Medulla oblongata (tissue), 1 donor: ENCODE data around the gene ATP8A1.

Experiments used
- DNase-seq: peaks from one replicate; pipeline ENCODE4 v3.0.0-alpha.2; 2015; ENCODE audit errors: extremely low spot score

Gene ATP8A1

DNA sequence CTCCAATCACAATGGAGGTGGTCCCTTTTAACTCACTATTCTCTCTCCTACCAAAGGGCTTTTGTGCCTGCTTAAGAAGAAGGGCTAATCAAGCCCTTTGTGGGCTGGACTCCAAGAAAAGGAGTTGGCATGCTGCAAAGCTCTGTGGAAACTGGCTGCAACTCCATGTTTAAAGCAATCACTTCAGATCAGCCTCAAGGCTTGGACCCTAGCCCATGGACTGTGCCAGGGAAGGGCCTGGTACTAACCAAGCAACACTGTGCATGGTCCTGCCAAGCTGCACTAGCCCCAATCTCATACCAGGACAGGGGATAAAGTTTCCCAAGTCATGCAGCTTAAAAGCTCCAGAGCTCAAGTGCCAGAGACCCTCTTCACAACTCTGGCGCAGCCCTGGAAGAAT, 86.7 kb downstream of the ATP8A1 start:
- peak; percentile 87 for DNase-seq

DNA sequence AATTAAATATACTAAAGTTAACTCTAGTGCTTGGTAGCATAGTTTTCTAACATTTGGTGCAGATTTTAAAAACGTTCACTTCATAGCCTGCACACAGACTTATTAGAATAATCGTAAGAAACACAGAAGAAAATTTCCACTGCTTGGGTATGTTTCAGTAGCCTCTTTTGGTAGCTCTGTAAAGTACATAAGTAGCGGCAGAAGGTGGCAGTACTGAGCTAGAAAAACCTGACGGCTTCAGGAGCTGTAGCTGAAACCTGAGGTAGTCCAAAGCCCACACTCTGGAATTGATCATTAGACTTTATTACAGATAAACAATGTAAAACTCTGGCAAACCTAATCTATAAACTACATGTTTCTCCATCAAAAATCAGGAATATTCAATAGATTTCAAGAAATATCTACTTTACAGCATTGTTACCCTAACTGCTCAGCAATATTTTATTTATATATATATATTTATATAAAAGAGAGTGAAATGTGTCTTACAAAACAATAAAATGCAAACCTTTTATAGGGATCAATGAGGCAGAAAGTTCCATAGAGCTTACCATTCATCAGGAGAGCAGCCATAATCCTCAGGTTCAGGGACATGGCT, 88.2 kb downstream of the ATP8A1 start:
- peak; percentile 92 for DNase-seq

DNA sequence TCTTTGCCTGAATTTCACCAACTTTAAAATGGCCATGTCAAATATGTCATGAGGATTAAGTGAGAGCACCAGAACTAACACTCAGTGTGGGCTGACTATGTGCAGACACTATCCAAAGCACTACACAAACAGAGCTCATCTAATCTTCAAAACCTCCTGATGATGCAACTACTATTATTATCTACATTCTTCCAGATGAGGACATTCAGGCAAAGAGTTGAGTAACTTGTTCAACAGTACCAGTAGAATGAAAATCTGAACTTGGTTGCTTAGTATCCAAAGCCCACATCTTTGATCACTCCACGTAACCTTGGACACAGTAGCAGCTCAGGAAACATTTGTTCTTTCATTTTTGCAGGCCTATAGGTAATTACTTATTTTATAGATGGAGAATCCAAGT, 90.1 kb downstream of the ATP8A1 start:
- DNase-seq = no peak

DNA sequence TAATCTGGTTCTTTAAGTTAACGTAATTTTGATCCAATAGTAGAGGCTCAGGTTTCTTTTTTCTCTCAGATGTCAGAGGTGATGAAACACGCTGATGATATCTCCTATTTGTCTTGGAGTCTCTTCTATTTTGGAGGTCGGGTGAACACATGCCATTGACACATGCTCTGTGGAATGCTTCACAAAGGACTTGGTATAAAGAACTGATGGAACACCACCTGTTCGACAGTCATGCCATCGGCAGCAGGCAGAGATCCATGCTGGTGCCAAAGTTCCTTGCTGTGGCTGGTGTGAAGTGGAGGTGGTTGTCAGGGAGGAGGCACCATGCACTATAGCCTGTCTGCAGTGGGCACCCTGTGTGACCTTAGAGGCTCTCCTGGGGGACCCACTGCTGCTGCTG, 94.9 kb downstream of the ATP8A1 start:
- no peak for DNase-seq

DNA sequence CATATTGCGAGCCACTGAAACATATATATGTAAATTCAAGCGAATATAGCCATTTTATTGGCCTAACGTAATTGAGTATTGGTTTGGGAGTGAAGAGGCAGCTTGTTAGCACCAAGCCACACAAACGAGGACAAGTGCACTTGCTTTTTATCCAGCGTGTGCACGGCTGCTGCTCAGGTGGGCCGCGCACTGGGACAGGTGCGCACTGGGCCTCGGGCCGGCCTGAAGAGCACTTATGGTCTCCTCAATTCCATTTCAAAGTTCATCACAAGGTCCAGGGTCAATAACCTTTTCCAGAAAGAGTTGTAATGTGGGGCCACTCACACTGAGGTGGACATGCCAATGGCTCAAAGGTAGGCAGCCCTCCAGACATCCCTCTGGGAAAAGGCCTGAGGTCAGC, 95.9 kb downstream of the ATP8A1 start:
- DNase-seq = no peak

DNA sequence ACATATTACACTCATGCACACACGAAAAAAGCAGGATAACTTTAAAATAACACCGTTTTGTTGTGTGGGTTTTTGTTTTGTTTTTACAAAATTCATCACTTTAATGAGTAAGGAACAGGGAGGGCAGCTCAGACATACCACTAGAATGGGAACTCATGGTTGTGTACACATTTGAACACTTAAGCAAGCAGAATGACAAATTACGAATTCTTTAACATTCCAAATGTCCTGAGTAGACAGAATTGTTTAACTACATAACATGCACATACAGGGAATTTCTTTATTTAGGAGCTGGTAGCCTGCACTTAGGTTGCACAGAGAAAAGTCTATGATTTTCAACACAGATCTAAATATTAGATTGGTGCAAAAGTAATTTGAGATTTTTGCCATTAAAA, 96.4 kb downstream of the ATP8A1 start:
- DNase-seq = no peak

DNA sequence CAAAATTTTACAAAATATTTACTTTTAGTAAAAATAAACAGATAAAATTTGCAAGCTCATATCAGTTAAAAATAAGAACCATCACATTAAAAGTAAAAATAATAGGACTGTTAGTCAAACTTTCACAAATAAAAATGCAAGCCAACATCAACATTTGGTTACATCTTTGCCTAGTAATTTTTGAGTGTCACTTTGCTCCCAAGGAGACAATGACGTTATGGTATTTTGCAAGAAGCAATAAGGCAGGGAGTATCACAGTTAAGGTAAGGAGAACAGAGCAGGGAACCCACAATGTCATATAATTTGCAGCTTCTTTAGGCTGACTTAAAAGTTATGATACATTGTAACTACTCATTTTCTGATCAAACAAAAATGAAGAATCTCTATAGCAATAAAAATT, 98.7 kb downstream of the ATP8A1 start:
- no peak for DNase-seq

DNA sequence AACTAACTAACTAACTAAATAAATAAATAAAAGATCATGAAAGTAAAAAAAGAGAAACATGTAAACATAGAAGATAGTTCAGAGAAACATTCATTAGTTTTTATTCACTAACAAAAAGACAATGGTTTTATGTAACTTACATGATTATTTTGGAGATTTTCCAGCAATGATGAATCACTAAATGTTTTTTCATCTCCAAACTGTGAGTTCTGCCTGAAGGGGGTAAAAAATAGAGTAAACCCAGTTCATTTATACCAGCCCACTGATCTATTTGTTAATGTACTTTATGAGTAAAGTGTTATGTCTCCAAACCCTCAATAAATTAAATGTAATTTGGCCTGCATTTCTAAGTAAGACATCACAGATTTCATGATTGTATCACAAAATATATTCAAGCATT, 101.1 kb downstream of the ATP8A1 start:
- no peak for DNase-seq

DNA sequence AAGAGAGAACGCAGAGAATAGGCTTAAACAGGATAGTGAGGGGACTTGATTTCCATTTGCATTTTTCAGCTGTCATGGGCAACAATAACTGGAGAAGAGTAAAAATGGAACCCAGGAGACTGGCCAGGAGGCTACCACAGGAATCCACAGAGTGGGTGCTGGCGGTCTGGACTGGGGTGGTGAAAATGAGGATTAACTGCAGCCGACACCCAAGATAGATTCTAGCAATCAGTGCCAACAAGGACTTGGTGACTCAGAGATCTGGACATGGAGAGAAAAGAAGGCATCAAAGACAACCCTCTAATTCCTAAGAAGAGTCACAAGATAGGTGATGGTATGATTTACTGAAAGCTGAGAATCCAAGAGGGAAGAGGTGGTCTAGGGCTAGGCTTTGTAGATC, 102.8 kb downstream of the ATP8A1 start:
- DNase-seq = no peak

DNA sequence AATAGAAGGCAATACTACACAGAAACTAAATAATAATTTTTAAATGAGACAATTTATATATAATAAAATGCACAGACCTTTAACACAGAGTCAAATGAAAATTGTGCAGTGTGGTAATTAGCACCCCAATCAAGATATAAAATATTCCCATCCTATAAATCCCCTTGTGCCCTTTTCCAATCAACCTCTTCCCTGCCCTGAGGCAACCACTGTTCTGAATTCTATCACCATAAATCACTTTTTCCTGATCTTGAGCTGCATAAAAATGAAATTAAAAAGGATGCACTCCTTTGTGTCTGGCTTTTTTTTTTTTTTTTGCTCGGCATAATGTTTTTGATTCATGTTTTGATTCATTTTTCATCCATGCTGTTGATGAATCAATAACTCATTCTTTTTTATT, 107.0 kb downstream of the ATP8A1 start:
- DNase-seq = no peak

DNA sequence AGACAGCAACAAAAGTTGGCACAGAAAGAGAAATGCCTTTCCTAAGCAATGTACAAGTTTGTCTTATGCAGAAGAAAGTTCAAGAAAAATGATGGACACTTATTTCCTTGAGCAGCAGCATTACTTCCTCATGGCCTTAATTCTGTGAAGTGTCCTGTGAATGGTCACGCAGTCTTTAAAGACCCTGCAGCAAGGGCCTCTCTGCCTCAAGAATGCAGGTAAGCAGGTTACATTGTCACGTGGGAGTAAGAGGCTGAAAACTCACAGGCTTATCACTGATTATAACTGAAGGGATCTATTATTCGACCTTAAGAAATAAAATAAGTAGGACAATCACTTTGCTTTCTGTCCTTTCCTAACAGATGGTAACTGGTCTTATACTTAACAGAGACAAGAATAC, 109.1 kb downstream of the ATP8A1 start:
- DNase-seq = no peak

DNA sequence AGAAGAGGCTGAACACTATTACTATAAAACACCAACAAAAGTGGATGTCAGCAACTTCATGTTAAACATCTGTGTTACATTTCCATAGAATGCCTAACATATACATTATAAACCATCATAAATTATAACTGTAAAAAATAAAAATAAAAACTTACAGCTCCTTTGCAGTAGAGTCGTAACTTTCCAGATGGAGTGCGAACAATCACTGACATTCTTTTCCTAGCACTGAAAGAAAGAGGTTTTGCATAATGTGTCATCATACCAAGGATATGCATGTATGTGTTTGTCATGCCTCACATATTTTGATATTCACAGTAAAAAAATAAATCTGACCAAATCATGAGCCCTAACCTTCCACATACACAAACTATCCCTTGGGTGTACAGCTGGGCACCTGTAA, 113.1 kb downstream of the ATP8A1 start:
- DNase-seq = no peak

DNA sequence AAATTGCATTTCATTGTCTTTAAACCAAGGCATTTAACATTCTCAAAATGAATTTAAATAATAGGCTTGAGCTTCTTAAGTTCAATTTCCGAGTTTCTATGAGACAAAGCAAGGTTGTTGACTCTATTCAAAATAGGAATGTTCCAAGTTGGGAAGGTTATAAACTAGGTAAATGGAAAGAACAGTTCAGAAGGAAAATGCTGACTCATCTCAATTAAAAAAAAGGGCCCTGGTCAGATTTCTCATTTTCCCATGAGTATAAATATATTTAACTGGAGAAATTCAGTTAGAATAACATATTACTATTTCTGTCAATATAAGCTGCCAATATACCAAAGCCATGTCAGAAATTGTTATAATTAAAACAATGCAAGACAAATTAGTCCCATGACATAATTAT, 113.8 kb downstream of the ATP8A1 start:
- DNase-seq = no peak

DNA sequence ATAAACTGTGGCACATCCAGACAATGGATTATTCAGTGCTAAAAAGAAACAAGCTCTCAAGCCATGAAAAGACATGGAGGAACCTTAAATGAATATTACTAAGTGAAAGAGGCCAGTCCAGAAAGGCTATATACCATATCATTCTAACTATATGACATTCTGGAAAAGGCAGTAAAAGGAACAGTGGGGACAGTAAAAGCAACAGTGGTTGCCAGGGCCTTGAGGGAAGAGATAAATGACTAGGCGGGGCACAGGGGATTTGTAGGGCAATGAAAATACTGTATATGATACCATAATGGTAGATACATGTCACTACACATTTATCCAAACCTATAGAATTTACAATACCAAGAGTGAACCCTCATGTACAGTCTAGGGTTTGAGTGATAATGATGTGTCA, 115.3 kb downstream of the ATP8A1 start:
- no peak for DNase-seq

DNA sequence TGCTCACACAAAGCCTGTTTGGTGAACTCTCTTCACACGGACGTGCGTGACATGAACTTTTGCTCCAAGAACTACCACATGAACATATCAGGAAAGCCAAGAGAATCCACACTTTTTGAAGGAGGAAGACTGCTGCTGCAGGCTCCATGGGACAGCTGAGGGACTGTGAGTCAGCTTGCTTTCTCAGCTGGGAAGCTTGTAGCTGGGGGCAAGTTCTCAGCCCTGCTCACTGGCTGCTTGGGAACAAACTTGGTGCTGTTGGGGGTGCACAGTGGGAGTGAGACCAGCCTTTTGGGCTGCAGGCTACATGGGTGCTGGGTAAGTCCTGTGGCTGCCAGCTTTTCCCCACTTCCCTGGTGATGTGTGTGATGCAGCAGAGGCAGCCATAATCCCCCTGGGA, 123.9 kb downstream of the ATP8A1 start:
- DNase-seq = no peak

DNA sequence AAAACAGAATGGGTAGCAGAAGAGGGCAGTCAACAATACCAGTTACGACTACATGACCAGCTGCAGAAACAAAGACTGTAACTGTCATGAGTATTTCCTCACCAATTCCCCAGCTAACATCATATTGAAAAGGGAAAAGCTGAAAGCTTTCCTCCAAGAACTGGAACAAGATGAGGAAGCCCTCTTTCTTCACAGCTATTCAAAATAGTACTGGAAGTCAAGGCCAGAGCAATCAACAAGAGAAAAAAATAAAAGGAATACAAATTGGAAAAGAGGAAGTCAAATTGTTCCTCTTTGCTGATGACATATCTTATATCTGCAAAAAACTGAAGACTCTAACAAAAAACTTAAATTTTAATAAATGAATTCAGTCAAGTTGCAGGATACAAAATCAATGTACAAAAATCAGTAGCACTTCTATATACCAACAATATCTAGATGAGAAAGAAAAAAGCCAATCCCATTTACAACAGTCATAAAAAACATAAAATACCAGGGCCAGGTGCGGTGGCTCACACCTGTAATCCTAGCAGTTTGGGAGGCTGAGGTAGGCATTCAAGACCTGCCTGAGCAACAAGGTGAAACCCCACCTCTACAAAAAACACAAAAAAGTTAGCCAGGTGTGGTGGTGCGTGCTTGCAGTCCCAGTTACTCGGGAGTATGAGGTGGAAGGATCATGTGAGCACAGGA, 125.4 kb downstream of the ATP8A1 start:
- no peak for DNase-seq

DNA sequence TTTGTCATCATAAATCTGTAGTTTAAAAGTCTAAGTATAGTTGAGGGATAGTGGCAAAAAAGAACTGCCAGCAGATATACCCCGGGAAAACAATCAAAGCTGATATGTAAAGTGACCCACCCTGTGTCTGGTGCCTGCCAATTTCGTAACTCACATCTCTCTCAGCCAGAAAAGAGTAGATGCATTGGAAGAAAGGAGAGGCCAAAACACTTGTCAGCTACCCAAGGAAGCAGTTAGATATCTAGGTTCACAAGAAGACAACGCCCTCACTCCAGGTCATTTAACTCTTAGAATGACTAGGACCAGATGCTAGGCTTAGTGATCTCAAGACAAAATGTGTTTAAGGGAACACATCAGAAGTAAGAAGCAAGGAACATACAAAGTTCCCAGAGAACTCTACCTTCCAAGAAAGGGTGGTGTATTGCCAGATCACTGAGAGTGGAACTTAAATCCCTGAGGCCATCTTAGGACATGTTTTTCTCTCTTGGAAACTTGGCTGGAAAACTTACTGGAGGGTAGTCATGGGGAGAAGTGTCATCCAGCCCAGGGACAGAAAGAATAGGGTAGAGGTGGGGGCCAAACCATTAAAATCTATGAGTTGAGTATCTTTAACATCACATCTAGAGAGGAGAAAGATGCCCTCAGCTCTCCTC, 133.7 kb downstream of the ATP8A1 start:
- DNase-seq = no peak

DNA sequence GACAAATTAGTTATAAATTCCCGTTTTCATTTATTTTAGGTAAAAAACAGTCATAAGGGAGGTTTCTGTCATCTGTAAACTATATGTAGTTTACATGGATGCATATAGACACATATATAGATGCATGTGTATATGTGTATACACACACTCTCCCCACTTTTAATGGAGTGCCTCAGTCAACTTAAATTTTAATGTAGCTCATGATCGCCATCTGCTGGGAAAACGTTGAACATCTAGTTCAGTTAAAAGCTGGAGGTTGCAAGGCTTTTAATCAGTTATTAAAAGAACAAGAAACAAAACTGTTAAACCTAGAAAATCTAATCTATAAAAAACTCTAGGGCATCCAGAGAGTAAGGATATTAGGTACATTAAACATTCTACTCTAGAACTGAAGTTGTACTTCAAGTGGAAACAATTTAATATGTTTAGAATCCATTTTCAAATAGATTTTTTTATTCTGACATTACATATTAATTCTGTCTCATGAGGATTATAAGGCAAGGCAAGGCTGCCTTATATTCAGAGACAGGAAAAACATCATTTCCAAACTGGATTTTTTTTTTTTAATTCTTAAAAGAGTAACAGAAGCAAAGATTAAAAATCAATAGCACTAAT, 137.0 kb downstream of the ATP8A1 start:
- peak; percentile 76 for DNase-seq

DNA sequence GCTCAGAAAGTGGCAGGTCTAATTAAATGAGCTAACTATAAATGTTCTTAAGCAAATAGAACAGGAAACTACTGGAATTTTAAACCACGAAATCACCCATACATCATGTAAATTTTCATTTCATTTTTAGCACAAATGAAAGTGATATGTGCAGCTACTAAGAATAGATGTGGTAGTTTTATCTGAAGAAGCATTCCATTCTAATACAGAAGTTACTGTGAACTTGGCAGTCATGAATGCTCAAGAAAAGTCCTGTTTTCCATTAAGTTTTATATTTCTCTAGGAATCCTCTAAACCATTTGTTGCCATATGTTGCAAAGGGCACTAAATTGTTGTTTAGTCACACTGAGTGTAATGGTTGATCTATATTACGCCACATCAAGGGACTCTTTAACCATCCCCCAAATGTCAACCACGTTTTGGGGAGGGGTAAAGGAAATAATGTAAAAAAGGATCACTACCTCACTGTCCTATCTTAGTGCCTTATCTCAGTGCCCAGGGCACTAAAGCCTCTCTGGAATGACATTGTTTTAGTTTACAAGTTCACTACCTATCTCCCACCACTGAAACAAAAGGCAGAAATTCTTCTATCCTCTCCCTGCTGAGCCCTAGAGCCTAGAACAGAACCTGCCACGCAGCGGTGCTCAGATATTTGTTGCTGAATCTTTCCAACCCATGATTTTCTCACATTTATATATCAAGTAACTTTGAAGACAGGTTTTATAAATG, 141.6 kb downstream of the ATP8A1 start:
- DNase-seq = no peak

DNA sequence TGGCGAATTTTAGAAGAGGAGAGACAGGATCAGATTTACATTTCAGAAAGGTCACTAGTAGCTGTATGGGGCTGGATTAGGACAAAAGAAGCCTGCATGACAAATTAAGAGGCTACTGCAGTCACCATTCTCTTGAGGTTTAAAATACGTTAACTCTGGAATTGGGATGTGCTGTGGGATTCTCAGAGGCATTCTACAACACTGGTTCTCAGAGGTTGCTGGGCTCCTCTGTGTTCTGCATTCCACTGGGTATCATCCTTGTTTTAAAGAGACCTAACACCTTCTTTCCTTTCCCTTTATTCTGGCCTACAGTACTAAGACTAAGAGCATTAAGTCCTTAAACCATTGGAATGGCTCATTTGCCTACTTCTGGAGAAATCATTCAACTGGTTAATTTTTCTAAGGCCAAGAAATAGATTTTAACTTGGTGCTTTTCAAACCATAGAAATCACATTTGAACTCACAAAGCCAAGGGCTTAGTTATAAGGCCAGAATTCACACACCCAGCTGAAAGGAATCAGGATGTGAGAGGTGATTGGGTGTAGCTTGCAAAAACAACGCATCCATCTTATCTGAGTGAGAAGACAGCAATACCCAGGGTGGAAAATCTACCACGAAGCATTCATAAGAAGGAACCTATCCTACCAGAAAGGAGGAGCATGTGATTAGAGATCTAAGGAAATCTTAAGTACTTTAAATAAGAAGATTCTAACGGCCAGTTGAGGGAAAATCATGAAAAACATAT, 143.0 kb downstream of the ATP8A1 start:
- no peak for DNase-seq

DNA sequence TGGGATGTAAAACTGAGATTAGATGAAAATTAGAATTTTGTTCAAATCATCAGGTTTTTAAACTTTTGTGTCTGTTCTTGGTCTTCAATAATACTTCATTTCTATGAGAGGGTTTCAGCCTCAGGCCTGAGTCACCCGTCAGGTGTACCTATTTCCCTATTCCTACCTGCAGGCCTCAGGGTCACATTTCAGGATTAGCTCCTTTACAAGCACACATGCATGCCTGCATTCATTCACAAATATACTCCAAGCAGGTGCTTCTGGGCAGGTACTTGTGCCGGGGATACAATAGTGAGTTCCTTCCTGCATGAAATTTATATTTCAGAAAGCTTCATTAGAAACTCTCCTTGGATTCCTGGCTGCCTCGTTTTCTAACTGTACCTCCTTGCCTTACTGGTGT, 144.7 kb downstream of the ATP8A1 start:
- DNase-seq = no peak

DNA sequence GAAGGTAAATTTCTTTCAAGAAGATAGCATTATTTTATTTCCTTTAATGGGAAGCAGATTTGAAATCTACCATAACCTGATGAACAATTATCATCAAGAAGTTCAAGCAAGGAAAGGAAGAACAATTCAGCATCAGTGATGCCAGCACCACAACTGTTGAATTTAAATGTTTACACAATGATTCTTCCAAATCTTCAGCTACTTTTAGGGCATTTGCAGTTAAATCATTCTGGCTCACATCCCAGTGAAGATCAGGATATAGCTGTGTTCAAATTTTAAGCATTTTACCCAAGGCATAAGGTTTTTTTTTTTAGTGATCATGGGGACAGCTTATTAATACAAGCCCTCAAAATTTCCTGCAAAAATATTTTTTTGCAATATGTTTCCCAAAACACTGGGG, 146.7 kb downstream of the ATP8A1 start:
- no peak for DNase-seq
